HFF-Myc (cell line): ENCODE data around the gene CDK18.

Experiments
- DNase-seq: peaks from one replicate; pipeline ENCODE4 v3.0.0-alpha.2; 2011; ENCODE audit warnings: low read depth; ENCODE audit errors: extremely low read depth
- H3K4me3 ChIP-seq: replicated peaks from 2 replicates; pipeline ENCODE4 v1.5.1; 2011; ENCODE audit warnings: low read depth, mild to moderate bottlenecking, control low read depth, low read length
- CTCF ChIP-seq: IDR thresholded peaks from 2 replicates; pipeline ENCODE4 v1.5.1; 2012; ENCODE audit warnings: mild to moderate bottlenecking, low read depth, low read length, control low read depth; ENCODE audit errors: missing control alignments

CDK18 gene

GRCh38 chr1:205495237-205495823 lies 9.1 kb upstream of the CDK18 start:
- no peak for DNase-seq
- TF ChIP-seq CTCF: no peak
- H3K4me3 ChIP-seq: no peak overlapping the region

- DNase-seq: no peak
- TF ChIP-seq CTCF: no peak
Measured at GRCh38 chr1:205496661-205497060, 7.8 kb upstream of the CDK18 start.

GRCh38 chr1:205497351-205497750 lies 7.1 kb upstream of the CDK18 start:
- no peak for DNase-seq
- H3K4me3 ChIP-seq: no peak overlapping the region
- TF ChIP-seq CTCF: no peak

More at GRCh38 chr1:205496661-205497060, 7.8 kb upstream of the CDK18 start:
- H3K4me3 ChIP-seq: no peak overlapping the region

DNA sequence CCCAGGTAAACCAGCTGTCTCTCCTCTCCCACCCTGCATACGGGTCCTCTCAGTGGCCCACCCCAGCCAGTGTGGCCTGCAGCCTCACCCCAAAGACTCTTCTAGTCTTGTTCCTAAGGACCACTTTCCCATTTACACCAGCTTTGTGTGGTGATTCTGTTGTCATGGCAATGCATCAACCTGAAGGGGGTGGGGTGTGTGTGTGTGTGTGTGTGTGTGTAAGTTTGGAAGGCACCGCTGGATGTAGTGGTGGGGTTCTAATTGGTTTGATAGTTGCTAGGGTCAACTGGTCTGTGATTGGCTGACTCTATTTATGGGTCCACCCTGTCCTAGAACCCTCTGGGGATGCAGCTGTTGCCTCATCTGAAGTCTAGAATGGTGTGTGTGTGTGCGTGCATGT lies 4.7 kb upstream of the CDK18 start:
- H3K4me3 ChIP-seq: no peak overlapping the region
- DNase-seq: no peak
- TF ChIP-seq CTCF: no peak

- no peak for TF ChIP-seq CTCF
- no peak for DNase-seq
- H3K4me3 ChIP-seq: no peak overlapping the region
Measured at GRCh38 chr1:205500240-205501233, 3.9 kb upstream of the CDK18 start.

DNA sequence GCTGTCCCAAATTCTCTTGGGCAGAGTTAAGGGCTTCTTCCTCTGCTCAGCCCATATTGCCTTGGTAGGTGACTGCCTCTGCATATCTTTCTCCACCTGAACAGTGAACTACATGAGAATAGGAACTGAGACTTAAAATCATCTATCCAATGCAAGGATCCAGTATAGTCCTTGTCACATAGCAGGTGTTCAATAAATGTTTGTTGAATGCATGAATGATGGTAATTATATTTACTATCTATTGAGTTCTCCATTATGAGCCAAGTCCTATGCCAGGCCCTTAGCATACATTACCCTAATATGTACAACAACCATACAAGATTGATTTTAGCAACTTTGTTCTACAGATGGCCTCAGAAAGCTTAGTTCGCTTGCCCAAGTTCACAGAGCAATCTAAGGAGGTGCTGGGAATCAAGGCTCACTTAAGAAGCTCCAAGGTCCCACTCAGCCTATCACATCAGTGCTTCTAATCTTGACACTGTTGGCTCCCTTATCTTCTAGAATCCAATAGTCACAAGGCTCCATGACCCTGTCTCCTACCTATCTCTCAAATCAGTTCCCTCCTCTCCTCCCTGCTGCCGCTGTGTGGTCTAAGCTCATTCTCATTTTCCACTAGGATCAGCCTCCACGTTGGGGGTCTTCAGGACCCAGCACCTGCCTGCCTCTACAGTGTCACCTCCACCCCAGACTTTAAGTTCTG lies 2.2 kb upstream of the CDK18 start:
- DNase-seq: no peak
- H3K4me3 ChIP-seq: no peak overlapping the region
- TF ChIP-seq CTCF: no peak
